Activated CD8-positive, alpha-beta T cell treated with anti-CD3 and anti-CD28 coated beads for 36 hours (primary cell): ENCODE results near the gene TC2N. TPM values are rescaled to one million over a fixed set of nuclear protein-coding genes. Genes with fewer than 3 reads are reported as not detected.
A peak's percentile ranks its signal among the peaks of the same experiment; 100 is the strongest.

Source experiments
- ATAC-seq: fragments of 200-7000 bp; cut with Tn5 transposase; one replicate; pipeline ENCODE4 v1.10.0; 2021; ENCODE audit warnings: mild to moderate bottlenecking, moderate library complexity
- CTCF ChIA-PET: fragments of 350-600 bp; sonication (Branson Sonifier 250); formaldehyde crosslinking; loops from one replicate; lab custom pipeline; 2021; ENCODE audit warnings: antibody characterized with exemption; lab: Charles Lee
- POLR2A ChIA-PET: fragments of 350-600 bp; sonication (Branson Sonifier 250); formaldehyde crosslinking; loops from one replicate; lab custom pipeline; 2021; ENCODE audit warnings: antibody characterized with exemption; lab: Charles Lee
- DNase-seq: peaks from one replicate; pipeline ENCODE4 v3.0.0-alpha.2; 2020
- H3K27ac Mint-ChIP-seq: one replicate; pipeline ENCODE4 v1.8.0; 2021; ENCODE audit warnings: mild to moderate bottlenecking, mixed read lengths
- H3K27me3 Mint-ChIP-seq: one replicate; pipeline ENCODE4 v1.8.0; 2021; ENCODE audit warnings: mixed read lengths
- H3K36me3 Mint-ChIP-seq: one replicate; pipeline ENCODE4 v1.8.0; 2021; ENCODE audit warnings: low read depth, mixed read lengths
- H3K4me1 Mint-ChIP-seq: one replicate; pipeline ENCODE4 v1.8.0; 2021; ENCODE audit warnings: low read depth, mixed read lengths
- H3K4me3 Mint-ChIP-seq: one replicate; pipeline ENCODE4 v1.8.0; 2021; ENCODE audit warnings: mild to moderate bottlenecking, moderate library complexity, mixed read lengths
- H3K9me3 Mint-ChIP-seq: one replicate; pipeline ENCODE4 v1.8.0; 2021; ENCODE audit warnings: mixed read lengths
- CTCF ChIP-seq: fragments of 200-600 bp; IDR thresholded peaks from one replicate; pipeline ENCODE4 v1.8.0; 2022; ENCODE audit warnings: antibody characterized with exemption, mild to moderate bottlenecking
- intact Hi-C: fragments of 100-400 bp; cut with micrococcal nuclease; formaldehyde crosslinking; loops from one replicate; pipeline ENCODE4 v1.10.0; 2022
- total RNA-seq, 2 experiments: library from RNA; stranded (reverse); gene quantifications; one replicate each; pipeline ENCODE4 v1.2.3, GENCODE V29; 2021

The TC2N gene
- 10 to 100 TPM; 28.5 to 32.5 TPM for total RNA-seq

- intact Hi-C loops: no loop called here
- ATAC-seq (peak; percentile 48), DNase-seq (peak; percentile 83)
- peaks cover 5% of the 10 kb centered on the region for H3K36me3 Mint-ChIP-seq
- ChIA-PET CTCF (interaction anchor here (1.2 to 1.9 kb wide), 3 partner anchors 10 to 44 kb away, joined by 3 to 8 read pairs (median 5); no protein-coding TSS in a partner anchor), POLR2A (interaction anchor here (0.6 to 2.1 kb wide), 13 partner anchors 9 to 358 kb away, joined by 3 to 10 read pairs (median 3); no protein-coding TSS in a partner anchor)
- no peaks in the 10 kb centered on the region for H3K9me3 Mint-ChIP-seq
- peak within 1 kb of the TSS; percentile 69 for H3K4me3 Mint-ChIP-seq
- peak within 1 kb of the TSS; percentile 94 for H3K27ac Mint-ChIP-seq
- peaks cover 92% of the 10 kb centered on the region for H3K4me1 Mint-ChIP-seq
- TF ChIP-seq CTCF: no peak
- H3K27me3 Mint-ChIP-seq: no peaks in the 10 kb centered on the region
Measured at GRCh38 chr14:91867316-91867988, at the start of gene TC2N. TC2N (minus strand) TSS chr14:91867536; CDS start chr14:91813769, 53,767 bp downstream.

GRCh38 chr14:91912035-91912434 is 44.7 kb upstream of the TC2N start:
- intact Hi-C loops: no loop called here
- no peaks in the 10 kb centered on the region for H3K36me3 Mint-ChIP-seq
- no peaks in the 10 kb centered on the region for H3K9me3 Mint-ChIP-seq
- DNase-seq (no peak), ATAC-seq (no peak)
- TF ChIP-seq CTCF: no peak
- H3K4me3 Mint-ChIP-seq: no peak overlapping the region
- ChIA-PET POLR2A (no interaction called here), CTCF (interaction anchor here (1.0 to 4.7 kb wide), 24 partner anchors 9 to 336 kb away, joined by 3 to 34 read pairs (median 5); partner anchors contain the start of genes CATSPERB and TC2N)
- no peaks in the 10 kb centered on the region for H3K27me3 Mint-ChIP-seq
- no peak overlapping the region for H3K27ac Mint-ChIP-seq
- peaks cover 19% of the 10 kb centered on the region for H3K4me1 Mint-ChIP-seq

GRCh38 chr14:91911474-91912032 is 44.2 kb upstream of the TC2N start:
- H3K4me1 Mint-ChIP-seq: peaks cover 19% of the 10 kb centered on the region
- intact Hi-C loops: no loop called here
- DNase-seq (peak; percentile 57), ATAC-seq (peak; percentile 97)
- no peaks in the 10 kb centered on the region for H3K27me3 Mint-ChIP-seq
- peak; percentile 52 for TF ChIP-seq CTCF
- ChIA-PET CTCF (interaction anchor here (0.6 to 4.7 kb wide), 45 partner anchors 9 to 400 kb away, joined by 3 to 34 read pairs (median 4); partner anchors contain the start of genes CATSPERB and TC2N), POLR2A (no interaction called here)
- no peak overlapping the region for H3K4me3 Mint-ChIP-seq
- H3K27ac Mint-ChIP-seq: no peak overlapping the region
- no peaks in the 10 kb centered on the region for H3K36me3 Mint-ChIP-seq
- no peaks in the 10 kb centered on the region for H3K9me3 Mint-ChIP-seq

GRCh38 chr14:91910196-91910595 is 42.9 kb upstream of the TC2N start:
- POLR2A ChIA-PET: no interaction called here
- no peak for DNase-seq
- H3K4me3 Mint-ChIP-seq: no peak overlapping the region
- H3K36me3 Mint-ChIP-seq: no peaks in the 10 kb centered on the region
- intact Hi-C loops: no loop called here
- CTCF ChIA-PET: interaction anchor here (1.1 to 4.7 kb wide), 7 partner anchors 15 to 334 kb away, joined by 3 to 34 read pairs (median 5); no protein-coding TSS in a partner anchor
- H3K27ac Mint-ChIP-seq: no peak overlapping the region
- H3K9me3 Mint-ChIP-seq: no peaks in the 10 kb centered on the region
- ATAC-seq: no peak
- H3K4me1 Mint-ChIP-seq: peaks cover 19% of the 10 kb centered on the region
- TF ChIP-seq CTCF: no peak
- H3K27me3 Mint-ChIP-seq: no peaks in the 10 kb centered on the region

- intact Hi-C loops: no loop called here
- ChIA-PET CTCF (no interaction called here), POLR2A (no interaction called here)
- no peak for TF ChIP-seq CTCF
- ATAC-seq (no peak), DNase-seq (no peak)
- no peaks in the 10 kb centered on the region for H3K36me3 Mint-ChIP-seq
- H3K4me3 Mint-ChIP-seq: no peak overlapping the region
- H3K9me3 Mint-ChIP-seq: no peaks in the 10 kb centered on the region
- no peaks in the 10 kb centered on the region for H3K27me3 Mint-ChIP-seq
- peaks cover 14% of the 10 kb centered on the region for H3K4me1 Mint-ChIP-seq
- H3K27ac Mint-ChIP-seq: no peak overlapping the region
Measured at GRCh38 chr14:91906374-91906773, 39.0 kb upstream of the TC2N start.
